ENCODE measurements around the gene FAM114A1. TPM values are rescaled to one million over a fixed set of nuclear protein-coding genes. Genes with fewer than 3 reads are reported as not detected.

Gene FAM114A1
- total and polyA plus RNA-seq, 2 of the 8 experiments (the other 6 are each of a cell fraction or from before 2014, with no cell fraction given), result 9.5 to 12.0 TPM

- TF ChIP-seq, protein P1, sequence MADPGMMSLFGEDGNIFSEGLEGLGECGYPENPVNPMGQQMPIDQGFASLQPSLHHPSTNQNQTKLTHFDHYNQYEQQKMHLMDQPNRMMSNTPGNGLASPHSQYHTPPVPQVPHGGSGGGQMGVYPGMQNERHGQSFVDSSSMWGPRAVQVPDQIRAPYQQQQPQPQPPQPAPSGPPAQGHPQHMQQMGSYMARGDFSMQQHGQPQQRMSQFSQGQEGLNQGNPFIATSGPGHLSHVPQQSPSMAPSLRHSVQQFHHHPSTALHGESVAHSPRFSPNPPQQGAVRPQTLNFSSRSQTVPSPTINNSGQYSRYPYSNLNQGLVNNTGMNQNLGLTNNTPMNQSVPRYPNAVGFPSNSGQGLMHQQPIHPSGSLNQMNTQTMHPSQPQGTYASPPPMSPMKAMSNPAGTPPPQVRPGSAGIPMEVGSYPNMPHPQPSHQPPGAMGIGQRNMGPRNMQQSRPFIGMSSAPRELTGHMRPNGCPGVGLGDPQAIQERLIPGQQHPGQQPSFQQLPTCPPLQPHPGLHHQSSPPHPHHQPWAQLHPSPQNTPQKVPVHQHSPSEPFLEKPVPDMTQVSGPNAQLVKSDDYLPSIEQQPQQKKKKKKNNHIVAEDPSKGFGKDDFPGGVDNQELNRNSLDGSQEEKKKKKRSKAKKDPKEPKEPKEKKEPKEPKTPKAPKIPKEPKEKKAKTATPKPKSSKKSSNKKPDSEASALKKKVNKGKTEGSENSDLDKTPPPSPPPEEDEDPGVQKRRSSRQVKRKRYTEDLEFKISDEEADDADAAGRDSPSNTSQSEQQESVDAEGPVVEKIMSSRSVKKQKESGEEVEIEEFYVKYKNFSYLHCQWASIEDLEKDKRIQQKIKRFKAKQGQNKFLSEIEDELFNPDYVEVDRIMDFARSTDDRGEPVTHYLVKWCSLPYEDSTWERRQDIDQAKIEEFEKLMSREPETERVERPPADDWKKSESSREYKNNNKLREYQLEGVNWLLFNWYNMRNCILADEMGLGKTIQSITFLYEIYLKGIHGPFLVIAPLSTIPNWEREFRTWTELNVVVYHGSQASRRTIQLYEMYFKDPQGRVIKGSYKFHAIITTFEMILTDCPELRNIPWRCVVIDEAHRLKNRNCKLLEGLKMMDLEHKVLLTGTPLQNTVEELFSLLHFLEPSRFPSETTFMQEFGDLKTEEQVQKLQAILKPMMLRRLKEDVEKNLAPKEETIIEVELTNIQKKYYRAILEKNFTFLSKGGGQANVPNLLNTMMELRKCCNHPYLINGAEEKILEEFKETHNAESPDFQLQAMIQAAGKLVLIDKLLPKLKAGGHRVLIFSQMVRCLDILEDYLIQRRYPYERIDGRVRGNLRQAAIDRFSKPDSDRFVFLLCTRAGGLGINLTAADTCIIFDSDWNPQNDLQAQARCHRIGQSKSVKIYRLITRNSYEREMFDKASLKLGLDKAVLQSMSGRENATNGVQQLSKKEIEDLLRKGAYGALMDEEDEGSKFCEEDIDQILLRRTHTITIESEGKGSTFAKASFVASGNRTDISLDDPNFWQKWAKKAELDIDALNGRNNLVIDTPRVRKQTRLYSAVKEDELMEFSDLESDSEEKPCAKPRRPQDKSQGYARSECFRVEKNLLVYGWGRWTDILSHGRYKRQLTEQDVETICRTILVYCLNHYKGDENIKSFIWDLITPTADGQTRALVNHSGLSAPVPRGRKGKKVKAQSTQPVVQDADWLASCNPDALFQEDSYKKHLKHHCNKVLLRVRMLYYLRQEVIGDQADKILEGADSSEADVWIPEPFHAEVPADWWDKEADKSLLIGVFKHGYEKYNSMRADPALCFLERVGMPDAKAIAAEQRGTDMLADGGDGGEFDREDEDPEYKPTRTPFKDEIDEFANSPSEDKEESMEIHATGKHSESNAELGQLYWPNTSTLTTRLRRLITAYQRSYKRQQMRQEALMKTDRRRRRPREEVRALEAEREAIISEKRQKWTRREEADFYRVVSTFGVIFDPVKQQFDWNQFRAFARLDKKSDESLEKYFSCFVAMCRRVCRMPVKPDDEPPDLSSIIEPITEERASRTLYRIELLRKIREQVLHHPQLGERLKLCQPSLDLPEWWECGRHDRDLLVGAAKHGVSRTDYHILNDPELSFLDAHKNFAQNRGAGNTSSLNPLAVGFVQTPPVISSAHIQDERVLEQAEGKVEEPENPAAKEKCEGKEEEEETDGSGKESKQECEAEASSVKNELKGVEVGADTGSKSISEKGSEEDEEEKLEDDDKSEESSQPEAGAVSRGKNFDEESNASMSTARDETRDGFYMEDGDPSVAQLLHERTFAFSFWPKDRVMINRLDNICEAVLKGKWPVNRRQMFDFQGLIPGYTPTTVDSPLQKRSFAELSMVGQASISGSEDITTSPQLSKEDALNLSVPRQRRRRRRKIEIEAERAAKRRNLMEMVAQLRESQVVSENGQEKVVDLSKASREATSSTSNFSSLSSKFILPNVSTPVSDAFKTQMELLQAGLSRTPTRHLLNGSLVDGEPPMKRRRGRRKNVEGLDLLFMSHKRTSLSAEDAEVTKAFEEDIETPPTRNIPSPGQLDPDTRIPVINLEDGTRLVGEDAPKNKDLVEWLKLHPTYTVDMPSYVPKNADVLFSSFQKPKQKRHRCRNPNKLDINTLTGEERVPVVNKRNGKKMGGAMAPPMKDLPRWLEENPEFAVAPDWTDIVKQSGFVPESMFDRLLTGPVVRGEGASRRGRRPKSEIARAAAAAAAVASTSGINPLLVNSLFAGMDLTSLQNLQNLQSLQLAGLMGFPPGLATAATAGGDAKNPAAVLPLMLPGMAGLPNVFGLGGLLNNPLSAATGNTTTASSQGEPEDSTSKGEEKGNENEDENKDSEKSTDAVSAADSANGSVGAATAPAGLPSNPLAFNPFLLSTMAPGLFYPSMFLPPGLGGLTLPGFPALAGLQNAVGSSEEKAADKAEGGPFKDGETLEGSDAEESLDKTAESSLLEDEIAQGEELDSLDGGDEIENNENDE (IDR thresholded peaks at IDR 0.05; ENCODE audit: insufficient replicate concordance, low read length), result no peak
- TF ChIP-seq GTF2F1 (IDR thresholded peaks at IDR 0.05; ENCODE audit: borderline replicate concordance, low read depth, low read length), result no peak
- TF ChIP-seq BCL11A (IDR thresholded peaks at IDR 0.05; ENCODE audit: low read depth in 2 of 2, low read length in 2 of 2), result no peak
- TF ChIP-seq RFX5 (IDR thresholded peaks at IDR 0.05; ENCODE audit: borderline replicate concordance, low read depth, low read length), result no peak
- TF ChIP-seq CTBP2 (IDR thresholded peaks at IDR 0.05; ENCODE audit: borderline replicate concordance, insufficient read depth, insufficient read length, low read length), result no peak
- TF ChIP-seq RNF2 (IDR thresholded peaks at IDR 0.05; ENCODE audit: borderline replicate concordance, low read depth, low read length, missing control alignments, poor library complexity, severe bottlenecking), result no peak
- TF ChIP-seq SP1 (IDR thresholded peaks at IDR 0.05; ENCODE audit: low read depth, low read length), result no peak
- TF ChIP-seq HDAC2 (IDR thresholded peaks at IDR 0.05; ENCODE audit: borderline replicate concordance in 1 of 2, low read depth in 2 of 2, low read length in 2 of 2), result no peak
- no peak for TF ChIP-seq TBP (IDR thresholded peaks at IDR 0.05; ENCODE audit: low read depth, low read length)
- TF ChIP-seq CHD2 (IDR thresholded peaks at IDR 0.05; ENCODE audit: low read length), result no peak
- TF ChIP-seq BRCA1 (IDR thresholded peaks at IDR 0.05; ENCODE audit: low read depth, low read length), result no peak
These were observed 2.2 kb upstream of the FAM114A1 start (continued) for GRCh38 chr4:38865445-38865844.

All from H1 (cell line).